ENCODE data around the gene GLRX3. TPM values are rescaled to one million over a fixed set of nuclear protein-coding genes. Genes with fewer than 3 reads are reported as not detected.

GLRX3 gene
- total and polyA plus RNA-seq, 2 experiments from 2014 or later: 90.9 to 133 TPM

DNA sequence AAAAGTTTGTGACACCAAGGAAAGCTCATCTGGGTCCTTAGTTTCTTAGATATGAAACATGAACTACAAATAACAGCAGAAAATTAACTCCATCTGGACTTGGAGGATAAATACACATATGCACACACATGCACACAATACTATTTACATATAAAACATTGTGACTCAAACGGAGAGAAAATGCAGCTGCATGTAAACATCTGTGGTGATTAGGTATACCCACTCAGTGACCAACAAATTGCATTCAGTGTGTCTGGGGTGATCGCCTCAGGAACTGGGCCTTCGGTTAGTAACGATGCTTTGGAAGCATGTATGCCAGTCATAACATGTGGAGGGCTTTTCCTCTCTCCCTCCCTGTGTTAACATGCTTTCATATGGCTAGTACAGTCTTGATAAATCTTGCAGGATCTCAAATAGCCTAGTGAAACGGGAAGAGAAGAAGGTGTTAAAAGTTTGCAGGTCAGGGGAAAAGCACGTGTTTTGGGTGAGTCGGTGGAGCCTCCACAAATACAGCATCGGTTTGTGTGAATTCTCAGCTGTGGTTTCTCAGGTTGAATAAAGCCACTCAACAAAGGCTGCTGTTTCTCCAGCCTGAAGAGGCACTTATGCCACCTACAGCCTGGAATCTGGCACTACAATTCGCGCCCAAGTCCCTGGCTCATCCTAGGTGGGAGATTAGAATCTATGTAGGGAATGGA is 8.7 kb upstream of the GLRX3 start:
- in situ Hi-C loops (cut with MboI): no loop called here
- no peak overlapping the region for H3K27ac ChIP-seq
- WGBS, 2 experiments (ENCODE audit: low coverage in 1 of 2, low lambda C conversion rate in 2 of 2, missing lambda C conversion rate in 2 of 2): 7 to 9% methylated on average over 10 of the region's 10 CpGs
- 0 out of 2 replicates have a peak, but pooled peaks cover 12% of the 10 kb centered on the region for H3K27me3 ChIP-seq (replicated peaks; ENCODE audit: insufficient read depth)
- no peak overlapping the region for H2AFZ ChIP-seq
- H3K9me3 ChIP-seq (ENCODE audit: low read depth): no peaks in the 10 kb centered on the region
- H3K4me1 ChIP-seq (ENCODE audit: insufficient read depth): no peaks in the 10 kb centered on the region
- no peaks in the 10 kb centered on the region for H3K36me3 ChIP-seq (ENCODE audit: low read depth)
- no peaks in the 10 kb centered on the region for H3F3A ChIP-seq (ENCODE audit: insufficient read depth)
- TF ChIP-seq EZH2phosphoT487 (IDR thresholded peaks at IDR 0.05; ENCODE audit: insufficient read depth, low read depth) (no peak), EZH2 (IDR thresholded peaks at IDR 0.05; ENCODE audit: insufficient read depth, poor library complexity, severe bottlenecking) (no peak)
- no peaks in the 10 kb centered on the region for H4K20me1 ChIP-seq (ENCODE audit: insufficient read depth)
- H3K79me2 ChIP-seq (ENCODE audit: insufficient read depth): no peaks in the 10 kb centered on the region
- H3K9ac ChIP-seq: no peak overlapping the region
- no peak overlapping the region for H3K4me3 ChIP-seq
- no peaks in the 10 kb centered on the region for H3K9me2 ChIP-seq (ENCODE audit: insufficient read depth)
- no peak overlapping the region for H3K4me2 ChIP-seq (ENCODE audit: unreplicated experiment)
- peak; percentile 81 for DNase-seq

GRCh38 chr10:130128062-130128781 is 8.0 kb upstream of the GLRX3 start:
- Histone ChIP-seq H3K9ac (no peak overlapping the region), H3K9me2 (ENCODE audit: insufficient read depth) (no peaks in the 10 kb centered on the region), H4K20me1 (ENCODE audit: insufficient read depth) (no peaks in the 10 kb centered on the region), H2AFZ (no peak overlapping the region), H3K4me3 (no peak overlapping the region), H3K36me3 (ENCODE audit: low read depth) (no peaks in the 10 kb centered on the region), H3K4me1 (ENCODE audit: insufficient read depth) (no peaks in the 10 kb centered on the region), H3K9me3 (ENCODE audit: low read depth) (no peaks in the 10 kb centered on the region), H3K27me3 (replicated peaks; ENCODE audit: insufficient read depth) (0 out of 2 replicates have a peak, but pooled peaks cover 12% of the 10 kb centered on the region), H3K4me2 (ENCODE audit: unreplicated experiment) (no peak overlapping the region), H3K27ac (no peak overlapping the region), H3K79me2 (ENCODE audit: insufficient read depth) (no peaks in the 10 kb centered on the region), H3F3A (ENCODE audit: insufficient read depth) (no peaks in the 10 kb centered on the region)
- TF ChIP-seq EZH2phosphoT487 (IDR thresholded peaks at IDR 0.05; ENCODE audit: insufficient read depth, low read depth) (no peak), EZH2 (IDR thresholded peaks at IDR 0.05; ENCODE audit: insufficient read depth, poor library complexity, severe bottlenecking) (no peak)
- 32 to 35% methylated on average over 3 of the region's 3 CpGs for WGBS, 2 experiments (ENCODE audit: low coverage in 1 of 2, low lambda C conversion rate in 2 of 2, missing lambda C conversion rate in 2 of 2)
- in situ Hi-C loops (cut with MboI): no loop called here
- no peak for DNase-seq

DNA sequence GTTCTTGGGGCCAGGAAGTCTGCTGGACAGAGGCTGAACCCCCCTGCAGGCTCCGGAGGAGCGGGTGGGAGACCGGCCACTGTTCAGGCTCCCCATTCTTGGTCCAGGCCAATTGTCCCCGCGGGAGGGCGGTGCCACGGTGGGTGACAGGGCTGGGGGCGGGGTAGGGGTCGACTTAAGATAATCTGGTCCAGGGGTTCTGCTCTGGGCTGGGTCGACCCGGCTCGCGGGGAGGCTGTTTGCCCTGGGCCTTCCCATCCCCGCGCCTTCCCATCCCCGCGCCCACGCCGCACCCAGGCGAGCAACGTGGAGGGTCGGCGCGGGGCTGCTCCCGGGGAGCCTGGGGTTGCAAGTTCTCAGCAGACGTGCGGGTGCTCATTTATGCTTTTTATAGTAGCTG is 7.3 kb upstream of the GLRX3 start:
- Histone ChIP-seq H3F3A (ENCODE audit: insufficient read depth) (no peaks in the 10 kb centered on the region), H3K36me3 (ENCODE audit: low read depth) (no peaks in the 10 kb centered on the region), H3K79me2 (ENCODE audit: insufficient read depth) (no peaks in the 10 kb centered on the region), H3K4me3 (no peak overlapping the region), H3K9me2 (ENCODE audit: insufficient read depth) (no peaks in the 10 kb centered on the region), H3K9ac (no peak overlapping the region), H3K27ac (no peak overlapping the region), H3K9me3 (ENCODE audit: low read depth) (no peaks in the 10 kb centered on the region), H4K20me1 (ENCODE audit: insufficient read depth) (no peaks in the 10 kb centered on the region), H3K4me1 (ENCODE audit: insufficient read depth) (no peaks in the 10 kb centered on the region), H3K27me3 (replicated peaks; ENCODE audit: insufficient read depth) (0 out of 2 replicates have a peak, but pooled peaks cover 12% of the 10 kb centered on the region), H3K4me2 (ENCODE audit: unreplicated experiment) (no peak overlapping the region), H2AFZ (no peak overlapping the region)
- WGBS, 2 experiments (ENCODE audit: low coverage in 1 of 2, low lambda C conversion rate in 2 of 2, missing lambda C conversion rate in 2 of 2): 14 to 20% methylated on average over 14 to 27 of the region's 27 CpGs
- no peak for DNase-seq
- in situ Hi-C loops (cut with MboI): no loop called here
- no peak for TF ChIP-seq EZH2phosphoT487 (IDR thresholded peaks at IDR 0.05; ENCODE audit: insufficient read depth, low read depth)
- TF ChIP-seq EZH2 (IDR thresholded peaks at IDR 0.05; ENCODE audit: insufficient read depth, poor library complexity, severe bottlenecking): no peak

GRCh38 chr10:130135676-130136225 is 440 bp upstream of the GLRX3 start:
- no peak for DNase-seq
- Histone ChIP-seq H3K27ac (peak overlapping the region; percentile 74), H3K4me2 (ENCODE audit: unreplicated experiment) (peak overlapping the region; percentile 90), H3K9me2 (ENCODE audit: insufficient read depth) (no peaks in the 10 kb centered on the region), H3K9ac (peak overlapping the region; percentile 95), H3K4me1 (ENCODE audit: insufficient read depth) (peaks cover 24% of the 10 kb centered on the region), H4K20me1 (ENCODE audit: insufficient read depth) (peaks cover 7% of the 10 kb centered on the region; the same call in 1 of the 2 replicates), H3F3A (ENCODE audit: insufficient read depth) (no peaks in the 10 kb centered on the region), H3K36me3 (ENCODE audit: low read depth) (no peaks in the 10 kb centered on the region), H3K4me3 (peak overlapping the region; percentile 87), H3K27me3 (replicated peaks; ENCODE audit: insufficient read depth) (no peaks in the 10 kb centered on the region), H2AFZ (peak overlapping the region; percentile 93), H3K9me3 (ENCODE audit: low read depth) (no peaks in the 10 kb centered on the region), H3K79me2 (ENCODE audit: insufficient read depth) (peaks cover 44% of the 10 kb centered on the region)
- WGBS, 2 experiments (ENCODE audit: low coverage in 1 of 2, low lambda C conversion rate in 2 of 2, missing lambda C conversion rate in 2 of 2): 13 to 14% methylated on average over 13 to 16 of the region's 17 CpGs
- TF ChIP-seq EZH2 (IDR thresholded peaks at IDR 0.05; ENCODE audit: insufficient read depth, poor library complexity, severe bottlenecking): no peak
- no peak for TF ChIP-seq EZH2phosphoT487 (IDR thresholded peaks at IDR 0.05; ENCODE audit: insufficient read depth, low read depth)
- in situ Hi-C loops (cut with MboI): no loop called here

All from GM23248 (cell line).